Measurements from ENCODE around the gene PET117. TPM values are rescaled to one million over a fixed set of nuclear protein-coding genes. Genes with fewer than 3 reads are reported as not detected.
"Not testable (repeated sequence)": the region's sequence is repeated elsewhere in the genome, so short reads cannot be mapped to it uniquely, and the experiment has no call there.

Gene PET117
- total RNA-seq, 2 donors from 2014 or later, result 9.6 to 10.5 TPM

DNA sequence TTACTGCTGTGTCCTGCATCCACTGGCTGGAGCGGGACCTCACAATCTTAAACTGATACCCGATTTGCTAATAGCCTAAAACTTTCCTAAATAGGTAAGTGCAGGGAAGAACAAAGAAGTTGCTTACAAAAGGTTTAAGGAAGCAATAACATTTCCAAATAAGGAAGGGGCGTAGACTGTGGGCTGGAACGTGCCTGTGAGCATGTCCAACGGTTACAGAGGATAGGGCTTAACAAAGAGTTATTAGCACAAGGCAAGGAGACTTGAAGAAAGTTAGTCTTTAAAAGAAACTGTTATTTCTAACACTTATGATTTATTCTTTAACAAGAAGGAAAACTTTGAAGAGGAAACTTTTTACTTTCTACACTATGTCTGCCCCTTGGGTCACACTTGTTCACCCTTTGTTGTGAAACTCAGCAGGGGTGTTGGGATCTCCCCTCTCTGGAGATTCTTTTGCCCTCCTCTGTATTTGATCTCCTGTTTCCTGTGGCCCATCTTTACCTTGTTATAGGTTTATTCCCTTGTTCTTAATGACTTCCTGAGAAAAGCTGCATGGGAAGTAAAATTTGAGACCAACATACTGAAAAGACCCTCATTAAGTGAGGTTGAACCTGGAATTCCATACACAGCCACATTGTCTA lies 28.7 kb downstream of the PET117 start:
- Histone ChIP-seq H3K27ac (no peak overlapping the region), H3K36me3 (peaks cover 32% of the 10 kb centered on the region), H3K4me3 (no peak overlapping the region), H3K9me3 (no peaks in the 10 kb centered on the region), H3K4me1 (peaks cover 0 to 7% of the 10 kb centered on the region in 2 donors), H3K27me3 (no peaks in the 10 kb centered on the region)
- TF ChIP-seq, protein P1, sequence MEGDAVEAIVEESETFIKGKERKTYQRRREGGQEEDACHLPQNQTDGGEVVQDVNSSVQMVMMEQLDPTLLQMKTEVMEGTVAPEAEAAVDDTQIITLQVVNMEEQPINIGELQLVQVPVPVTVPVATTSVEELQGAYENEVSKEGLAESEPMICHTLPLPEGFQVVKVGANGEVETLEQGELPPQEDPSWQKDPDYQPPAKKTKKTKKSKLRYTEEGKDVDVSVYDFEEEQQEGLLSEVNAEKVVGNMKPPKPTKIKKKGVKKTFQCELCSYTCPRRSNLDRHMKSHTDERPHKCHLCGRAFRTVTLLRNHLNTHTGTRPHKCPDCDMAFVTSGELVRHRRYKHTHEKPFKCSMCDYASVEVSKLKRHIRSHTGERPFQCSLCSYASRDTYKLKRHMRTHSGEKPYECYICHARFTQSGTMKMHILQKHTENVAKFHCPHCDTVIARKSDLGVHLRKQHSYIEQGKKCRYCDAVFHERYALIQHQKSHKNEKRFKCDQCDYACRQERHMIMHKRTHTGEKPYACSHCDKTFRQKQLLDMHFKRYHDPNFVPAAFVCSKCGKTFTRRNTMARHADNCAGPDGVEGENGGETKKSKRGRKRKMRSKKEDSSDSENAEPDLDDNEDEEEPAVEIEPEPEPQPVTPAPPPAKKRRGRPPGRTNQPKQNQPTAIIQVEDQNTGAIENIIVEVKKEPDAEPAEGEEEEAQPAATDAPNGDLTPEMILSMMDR (IDR thresholded peaks at IDR 0.05), result no peak
- DNase-seq (ENCODE audit: low spot score), result no peak

- H3K27me3 ChIP-seq, result no peaks in the 10 kb centered on the region
- peaks cover 0 to 7% of the 10 kb centered on the region in 2 donors for H3K4me1 ChIP-seq
- no peak overlapping the region for H3K27ac ChIP-seq
- no peak overlapping the region for H3K4me3 ChIP-seq
- TF ChIP-seq, protein P1 (IDR thresholded peaks at IDR 0.05), result no peak
- H3K36me3 ChIP-seq, result peaks cover 27% of the 10 kb centered on the region
- no peaks in the 10 kb centered on the region for H3K9me3 ChIP-seq
- no peak for DNase-seq (ENCODE audit: low spot score)
These were observed 29.3 kb downstream of the PET117 start for GRCh38 chr20:18166950-18167349.

- H3K4me3 ChIP-seq, result no peak overlapping the region
- H3K27ac ChIP-seq, result no peak overlapping the region
- DNase-seq (ENCODE audit: low spot score), result no peak
- peaks cover 7% of the 10 kb centered on the region for H3K36me3 ChIP-seq
- H3K27me3 ChIP-seq, result no peaks in the 10 kb centered on the region
- H3K9me3 ChIP-seq, result no peaks in the 10 kb centered on the region
- TF ChIP-seq, protein P1 (IDR thresholded peaks at IDR 0.05), result no peak
- H3K4me1 ChIP-seq, result no peaks in the 10 kb centered on the region
These were observed 34.7 kb downstream of the PET117 start for GRCh38 chr20:18172379-18172778.

DNA sequence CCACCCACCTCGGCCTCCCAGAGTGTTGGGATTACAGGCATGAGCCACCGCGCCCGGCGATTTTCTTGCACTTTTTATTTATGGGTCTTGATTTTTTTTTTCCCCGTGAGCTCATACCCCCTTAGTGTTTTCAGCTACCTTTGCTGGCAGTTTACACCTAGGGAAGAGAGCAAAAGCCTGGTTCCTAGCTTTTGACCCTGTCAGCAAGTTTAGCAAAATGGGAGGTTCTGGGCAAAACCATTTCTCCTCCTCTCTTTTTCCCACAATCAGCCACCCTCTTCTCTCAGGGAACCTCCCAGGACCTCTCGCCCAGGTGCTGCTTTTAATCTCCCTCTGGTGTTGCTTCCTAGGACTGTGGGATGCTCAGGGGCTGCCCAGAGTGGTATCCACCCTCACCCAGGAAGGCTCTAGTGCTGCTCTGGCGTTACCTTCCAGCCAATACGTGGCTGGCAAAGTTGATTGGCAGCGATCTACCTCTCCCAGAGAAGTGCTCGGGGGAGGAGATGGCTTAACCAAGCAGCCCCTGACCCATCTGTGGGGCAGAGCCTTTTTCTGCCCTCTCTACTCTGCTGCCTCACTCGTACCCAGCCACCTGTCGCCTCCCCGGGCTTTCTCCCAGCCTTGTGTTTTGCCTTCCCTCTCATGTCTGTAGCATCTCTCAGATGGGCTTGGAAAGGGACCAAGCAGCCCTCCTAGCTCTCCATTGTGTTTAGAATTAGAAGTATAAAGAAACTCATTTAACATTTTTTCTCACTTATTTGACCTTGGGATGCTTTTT lies 37.4 kb downstream of the PET117 start:
- Histone ChIP-seq H3K36me3 (peaks cover 12% of the 10 kb centered on the region), H3K4me1 (no peaks in the 10 kb centered on the region), H3K9me3 (peaks cover 0 to 4% of the 10 kb centered on the region in 2 donors), H3K4me3 (no peak overlapping the region), H3K27ac (no peak overlapping the region), H3K27me3 (no peaks in the 10 kb centered on the region)
- TF ChIP-seq, protein P1 (IDR thresholded peaks at IDR 0.05), result no peak
- no peak for DNase-seq (ENCODE audit: low spot score)

GRCh38 chr20:18176318-18176785 lies 38.7 kb downstream of the PET117 start:
- Histone ChIP-seq H3K9me3 (peaks cover 0 to 6% of the 10 kb centered on the region in 2 donors), H3K4me1 (no peaks in the 10 kb centered on the region), H3K27ac (no peak overlapping the region), H3K4me3 (no peak overlapping the region), H3K36me3 (peaks cover 13% of the 10 kb centered on the region), H3K27me3 (no peaks in the 10 kb centered on the region)
- no peak for DNase-seq (ENCODE audit: low spot score)
- TF ChIP-seq, protein P1 (IDR thresholded peaks at IDR 0.05), result no peak

- not testable (repeated sequence) for H3K9me3 ChIP-seq; H3K4me1 ChIP-seq; H3K4me3 ChIP-seq; DNase-seq (ENCODE audit: low spot score); H3K27me3 ChIP-seq; H3K27ac ChIP-seq
- peaks cover 37% of the 10 kb centered on the region for H3K36me3 ChIP-seq
These were observed 42.7 kb downstream of the PET117 start for GRCh38 chr20:18180366-18180765.

Data from right atrium auricular region (tissue), 2 donors.